D721Med (cell line): Measurements from ENCODE around the gene ODAD2.
"Not testable (repeated sequence)": the region's sequence is repeated elsewhere in the genome, so short reads cannot be mapped to it uniquely, and the experiment has no call there.

Source experiments
- DNase-seq: peaks from one replicate; pipeline ENCODE4 v3.0.0; 2011; ENCODE audit warnings: low spot score; ENCODE audit not compliant: insufficient read length
- FAIRE-seq: peaks from 2 replicates; lab custom pipeline; 2011; peaks lifted over from hg19 to GRCh38; lab: Jason Lieb, UNC
- CTCF ChIP-seq: IDR thresholded peaks from 2 replicates; pipeline ENCODE4 v1.5.1; 2012; ENCODE audit warnings: mild to moderate bottlenecking, control low read depth; ENCODE audit not compliant: insufficient read depth; ENCODE audit errors: missing control alignments

The ODAD2 gene

GRCh38 chr10:27997865-27998177 lies 1.1 kb downstream of the ODAD2 start:
- TF ChIP-seq CTCF = no peak
- peak; percentile 16 for FAIRE-seq
- DNase-seq = no peak

DNA sequence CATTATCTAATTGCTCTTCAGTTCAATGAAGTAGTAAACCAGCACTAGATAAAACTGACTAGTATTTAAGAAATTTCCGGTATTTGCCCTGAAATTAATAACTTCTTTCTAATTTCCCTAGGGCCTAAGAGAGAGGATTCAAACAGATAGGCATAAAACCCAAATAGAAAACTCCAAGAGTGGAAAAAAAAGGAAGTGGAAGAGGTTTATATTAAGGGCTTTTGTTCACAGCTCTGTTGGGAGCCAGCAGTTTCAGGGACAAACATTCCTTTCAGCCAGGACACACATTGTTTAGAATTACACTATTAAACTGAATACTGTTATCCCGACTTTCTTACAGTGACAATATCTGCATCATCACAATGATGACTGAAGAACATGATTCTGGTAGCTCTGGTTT lies 3.6 kb downstream of the ODAD2 start:
- FAIRE-seq (no peak), DNase-seq (no peak)
- no peak for TF ChIP-seq CTCF

GRCh38 chr10:27989357-27989756 lies 9.5 kb downstream of the ODAD2 start:
- DNase-seq, FAIRE-seq: not testable (repeated sequence)

- FAIRE-seq (no peak), DNase-seq (no peak)
- TF ChIP-seq CTCF = no peak
Measured at GRCh38 chr10:27986821-27987220, 12.1 kb downstream of the ODAD2 start.

- FAIRE-seq (no peak), DNase-seq (no peak)
- no peak for TF ChIP-seq CTCF
Measured at GRCh38 chr10:27982875-27983543, 15.9 kb downstream of the ODAD2 start.

DNA sequence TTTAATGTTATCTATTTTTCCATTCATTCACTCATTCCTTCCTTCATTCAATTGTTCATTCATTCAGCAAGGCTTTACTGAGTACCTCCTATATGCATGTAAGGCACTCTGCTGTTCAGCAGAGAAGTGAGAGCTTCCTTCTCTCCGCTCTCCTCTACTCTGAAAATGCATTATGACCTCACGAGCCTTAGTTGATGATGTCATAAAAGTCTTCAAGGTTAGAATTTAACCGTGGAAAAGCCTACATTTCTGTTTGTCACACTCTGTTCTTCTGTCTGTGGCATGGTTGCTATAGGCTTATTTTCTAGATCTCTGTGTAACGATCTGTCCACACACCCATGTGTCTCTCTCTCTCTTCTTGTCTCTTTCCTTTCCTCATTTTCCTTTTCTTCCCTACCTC lies 17.1 kb downstream of the ODAD2 start:
- no peak for DNase-seq
- TF ChIP-seq CTCF = no peak
- no peak for FAIRE-seq

DNA sequence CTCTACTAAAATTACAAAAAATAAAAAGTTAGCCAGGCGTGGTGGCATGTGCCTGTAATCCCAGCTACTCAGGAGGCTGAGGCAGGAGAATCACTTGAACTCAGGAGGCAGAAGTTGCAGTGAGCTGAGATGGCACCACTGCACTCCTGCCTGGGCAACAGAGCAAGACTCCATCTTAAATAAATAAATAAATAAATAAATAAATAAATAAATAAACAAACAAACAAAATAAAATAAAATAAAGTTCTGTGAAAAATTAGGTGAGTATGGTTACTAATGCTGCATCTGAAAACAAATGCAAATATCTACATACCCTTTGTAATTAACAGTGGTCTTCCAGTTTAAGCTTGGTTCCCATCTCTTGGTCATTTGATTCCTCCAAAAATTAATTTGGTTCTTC lies 28.1 kb downstream of the ODAD2 start:
- DNase-seq, FAIRE-seq: not testable (repeated sequence)

GRCh38 chr10:27969931-27970330 lies 28.9 kb downstream of the ODAD2 start:
- FAIRE-seq = not testable (repeated sequence)

GRCh38 chr10:27959093-27959715 lies 39.7 kb downstream of the ODAD2 start:
- TF ChIP-seq CTCF = no peak
- no peak for FAIRE-seq
- DNase-seq = no peak

More at GRCh38 chr10:27969931-27970330, 28.9 kb downstream of the ODAD2 start:
- not testable (repeated sequence) for DNase-seq

DNA sequence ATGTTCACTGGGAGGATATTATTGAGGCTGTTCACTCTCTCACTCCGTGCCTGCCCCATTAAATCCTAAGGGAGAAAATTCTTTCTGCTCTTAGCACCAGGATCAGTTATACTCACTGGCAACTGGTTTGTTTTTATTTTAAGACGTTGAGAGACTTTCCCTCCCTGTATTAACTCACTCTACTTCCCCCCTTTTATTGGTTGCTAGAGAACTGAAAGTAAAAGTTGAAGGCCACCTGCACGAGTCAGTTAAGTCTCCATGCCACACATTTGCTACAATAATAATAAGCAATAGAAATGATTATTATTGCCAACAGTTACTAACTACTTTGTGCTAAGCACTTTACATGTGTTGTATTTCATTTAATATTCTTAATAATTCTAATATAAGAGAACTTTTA lies 40.5 kb downstream of the ODAD2 start:
- FAIRE-seq = peak; percentile 6
- DNase-seq = not testable (repeated sequence)
